GM12892 (cell line): ENCODE results near the gene DTNB.

Experiments used
- POLR2A ChIP-seq: IDR thresholded peaks from 2 replicates; pipeline ENCODE4 v1.6.1; 2011; ENCODE audit warnings: low read depth, low read length, control low read depth
- POLR2AphosphoS5 ChIP-seq: IDR thresholded peaks from 2 replicates; pipeline ENCODE4 v1.6.1; 2011; ENCODE audit warnings: low read depth, low read length, control low read depth

DNA sequence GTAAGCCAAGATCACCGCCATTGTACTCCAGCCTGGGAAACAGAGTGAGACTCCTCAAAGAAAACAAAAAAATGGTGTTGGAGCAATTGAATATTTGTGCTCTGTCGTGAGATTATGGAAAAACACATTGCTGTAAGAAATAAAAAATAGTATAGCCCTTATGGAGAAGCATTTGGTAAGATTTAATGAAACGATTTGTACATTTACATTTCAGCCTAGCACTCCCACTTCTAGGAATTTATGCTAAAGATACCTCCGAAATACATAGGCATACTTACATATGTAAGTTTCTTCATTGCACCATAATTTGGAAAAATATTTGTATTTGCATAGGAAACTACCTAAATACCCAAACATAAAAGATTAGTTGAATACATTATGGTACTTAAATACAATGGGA, 8.7 kb upstream of the DTNB start:
- TF ChIP-seq POLR2AphosphoS5 (no peak), POLR2A (no peak)
